GM21529 (cell line): ENCODE measurements around the gene RPS6KL1.
"Not testable (repeated sequence)": the region's sequence is repeated elsewhere in the genome, so short reads cannot be mapped to it uniquely, and the experiment has no call there.

Experiments
- ATAC-seq: cut with Tn5 transposase; IDR thresholded peaks from one replicate; pipeline ENCODE4 v1.9.1; 2021; ENCODE audit not compliant: unreplicated experiment

Gene RPS6KL1

DNA sequence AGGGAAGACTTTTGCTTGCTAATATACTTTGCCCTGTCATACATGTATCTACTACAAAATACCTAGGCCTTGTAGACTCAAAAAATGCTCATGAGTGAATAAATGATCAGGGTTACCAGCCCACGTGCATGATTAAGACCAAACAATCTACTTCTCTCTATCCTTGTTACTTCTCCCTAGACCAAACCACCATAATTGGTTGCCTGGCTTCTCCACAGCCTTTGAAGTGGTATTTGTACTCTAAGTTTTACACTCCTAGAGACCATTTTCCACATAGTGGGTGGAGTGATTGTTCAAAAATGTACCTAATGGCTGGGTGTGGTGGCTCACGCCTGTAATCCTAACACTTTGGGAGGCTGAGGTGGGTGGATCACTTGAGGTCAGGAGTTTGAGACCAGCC, 14.1 kb upstream of the RPS6KL1 start:
- no peak for ATAC-seq

DNA sequence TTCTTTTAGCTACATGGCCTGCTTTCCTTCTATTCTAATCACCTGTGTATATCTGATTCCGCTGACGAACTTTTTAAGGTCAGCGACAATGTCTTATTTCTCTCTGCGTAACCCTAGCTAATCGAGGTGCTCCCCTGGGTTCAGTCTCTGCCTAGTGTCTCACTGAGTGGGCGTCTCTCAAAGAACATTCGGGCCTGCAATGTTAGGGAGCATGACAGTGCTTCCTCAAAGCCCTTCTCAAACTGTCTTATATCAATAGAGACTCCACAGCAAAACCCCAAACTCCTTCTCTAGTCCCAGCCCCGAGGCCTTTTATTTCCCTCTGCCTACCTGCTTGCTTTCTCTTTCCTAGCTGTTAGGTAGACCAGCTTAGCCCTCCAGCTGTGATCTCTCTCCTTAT, 13.7 kb upstream of the RPS6KL1 start:
- no peak for ATAC-seq

DNA sequence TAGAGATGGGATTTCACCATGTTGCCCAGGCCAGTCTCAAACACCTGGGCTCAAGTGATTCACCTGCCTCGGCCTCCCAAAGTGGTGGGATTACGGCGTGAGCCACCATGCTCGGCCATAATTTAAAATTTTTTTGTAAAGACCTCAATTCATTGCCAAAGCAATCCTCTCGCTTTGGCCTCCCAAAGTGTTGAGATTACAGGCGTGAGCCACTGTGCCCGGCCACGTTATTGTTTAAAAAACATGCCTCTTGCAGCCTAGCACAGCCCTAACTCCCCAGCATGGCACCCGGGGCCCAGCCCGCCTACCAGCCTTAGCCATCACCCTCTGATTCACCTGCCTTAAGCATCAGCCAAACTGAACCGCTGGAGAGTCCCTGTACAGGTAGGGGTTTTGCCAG, 13.1 kb upstream of the RPS6KL1 start:
- no peak for ATAC-seq

DNA sequence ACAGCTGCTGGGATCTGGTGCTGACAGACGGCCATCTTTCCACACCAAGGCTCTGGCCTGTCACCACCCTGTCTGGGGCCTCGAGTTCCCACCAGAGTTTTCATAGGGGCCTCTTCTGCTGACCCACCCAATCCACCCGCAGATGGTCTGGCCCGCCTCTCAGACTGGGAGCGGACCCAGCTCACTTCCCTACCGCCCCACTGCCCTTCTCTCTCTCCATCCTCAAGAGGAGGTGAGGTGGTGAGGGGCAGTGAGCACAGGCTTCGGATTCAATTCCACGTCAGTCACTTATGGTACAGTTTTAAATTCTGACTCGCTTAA, 12.3 kb upstream of the RPS6KL1 start:
- ATAC-seq: no peak

- ATAC-seq: no peak
Observed at GRCh38 chr14:74934476-74935359, 11.7 kb upstream of the RPS6KL1 start.

GRCh38 chr14:74934041-74934440, 11.0 kb upstream of the RPS6KL1 start:
- ATAC-seq: no peak

DNA sequence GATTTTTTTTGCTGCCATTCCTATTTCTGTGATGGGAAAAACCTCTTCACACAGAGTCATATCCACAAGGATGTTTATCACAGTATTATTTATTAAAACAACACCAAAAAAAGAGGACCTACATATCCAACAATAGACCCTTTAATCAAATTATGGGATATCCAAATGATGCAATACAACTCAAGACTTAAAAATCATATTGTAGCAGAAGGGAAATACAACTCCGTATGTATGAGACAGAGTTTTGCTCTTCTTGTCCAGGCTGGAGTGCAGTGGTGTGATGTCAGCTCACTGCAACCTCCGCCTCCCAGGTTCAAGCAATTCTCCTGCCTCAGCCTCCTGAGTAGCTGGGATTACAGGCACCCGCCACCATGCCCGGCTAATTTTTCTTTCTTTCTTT, 9.9 kb upstream of the RPS6KL1 start:
- not testable (repeated sequence) for ATAC-seq

DNA sequence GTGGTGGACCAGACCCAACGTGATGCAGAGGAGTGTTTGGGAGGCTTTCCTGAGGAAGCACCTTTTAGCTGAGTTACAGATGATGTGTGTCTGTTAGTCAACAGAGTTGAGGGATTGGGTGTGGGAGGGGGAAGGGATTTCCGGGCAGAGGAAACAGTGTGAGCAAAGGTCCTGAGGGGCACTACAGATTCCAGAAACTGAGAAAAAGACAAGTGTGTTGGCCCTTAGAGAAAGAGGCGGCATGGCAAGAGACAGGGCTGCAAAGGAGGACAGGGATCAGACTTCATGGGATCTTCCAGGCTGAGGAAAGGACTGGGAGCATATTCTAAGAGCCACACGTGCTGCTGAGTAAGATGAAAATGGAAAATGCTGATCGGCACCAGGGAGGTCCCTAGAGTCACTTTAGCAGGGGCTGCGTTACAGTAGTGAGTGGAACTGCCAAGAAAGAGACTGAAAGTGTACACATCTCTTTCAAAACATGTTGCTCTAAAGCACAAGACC, 9.4 kb upstream of the RPS6KL1 start:
- no peak for ATAC-seq

DNA sequence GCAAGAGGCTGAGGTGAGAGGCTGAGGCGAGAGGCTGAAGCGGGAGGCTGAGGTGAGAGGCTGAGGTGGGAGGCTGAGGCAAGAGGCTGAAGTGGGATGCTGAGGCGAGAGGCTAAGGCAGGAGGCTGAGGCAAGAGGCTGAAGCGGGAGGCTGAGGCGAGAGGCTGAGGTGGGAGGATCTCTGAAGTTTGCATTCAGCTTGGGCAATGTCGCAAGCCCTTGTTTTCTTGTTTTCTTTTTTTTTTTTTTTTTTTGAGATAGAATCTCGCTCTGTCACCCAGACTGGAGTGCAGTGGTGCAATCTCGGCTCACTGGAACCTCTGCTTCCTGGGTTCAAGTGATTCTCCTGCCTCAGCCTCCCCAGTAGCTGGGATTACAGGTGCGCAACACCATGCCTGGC, 8.7 kb upstream of the RPS6KL1 start:
- not testable (repeated sequence) for ATAC-seq

DNA sequence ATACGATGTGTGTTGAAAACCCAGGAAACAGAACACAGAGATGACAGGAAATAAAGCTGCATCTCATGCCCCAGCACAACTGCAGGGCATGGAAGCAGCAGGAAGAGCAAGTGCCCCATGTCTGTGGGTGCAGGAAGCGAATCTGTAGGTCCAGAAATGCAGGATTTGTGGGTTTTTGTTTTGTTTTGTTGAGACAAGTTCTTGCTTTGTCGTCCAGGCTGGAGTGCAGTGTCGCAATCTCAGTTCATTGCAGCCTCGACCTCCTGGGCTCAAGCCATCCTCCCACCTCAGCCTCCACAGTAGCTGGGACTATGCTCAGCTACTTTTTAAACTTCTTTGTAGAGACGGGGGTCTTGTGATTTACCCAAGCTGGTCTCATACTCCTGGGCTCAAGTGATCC, 6.2 kb upstream of the RPS6KL1 start:
- ATAC-seq: no peak

- ATAC-seq: no peak
Observed at GRCh38 chr14:74927225-74927624, 4.2 kb upstream of the RPS6KL1 start.

- ATAC-seq: no peak
Observed at GRCh38 chr14:74924061-74924460, 1.0 kb upstream of the RPS6KL1 start.

DNA sequence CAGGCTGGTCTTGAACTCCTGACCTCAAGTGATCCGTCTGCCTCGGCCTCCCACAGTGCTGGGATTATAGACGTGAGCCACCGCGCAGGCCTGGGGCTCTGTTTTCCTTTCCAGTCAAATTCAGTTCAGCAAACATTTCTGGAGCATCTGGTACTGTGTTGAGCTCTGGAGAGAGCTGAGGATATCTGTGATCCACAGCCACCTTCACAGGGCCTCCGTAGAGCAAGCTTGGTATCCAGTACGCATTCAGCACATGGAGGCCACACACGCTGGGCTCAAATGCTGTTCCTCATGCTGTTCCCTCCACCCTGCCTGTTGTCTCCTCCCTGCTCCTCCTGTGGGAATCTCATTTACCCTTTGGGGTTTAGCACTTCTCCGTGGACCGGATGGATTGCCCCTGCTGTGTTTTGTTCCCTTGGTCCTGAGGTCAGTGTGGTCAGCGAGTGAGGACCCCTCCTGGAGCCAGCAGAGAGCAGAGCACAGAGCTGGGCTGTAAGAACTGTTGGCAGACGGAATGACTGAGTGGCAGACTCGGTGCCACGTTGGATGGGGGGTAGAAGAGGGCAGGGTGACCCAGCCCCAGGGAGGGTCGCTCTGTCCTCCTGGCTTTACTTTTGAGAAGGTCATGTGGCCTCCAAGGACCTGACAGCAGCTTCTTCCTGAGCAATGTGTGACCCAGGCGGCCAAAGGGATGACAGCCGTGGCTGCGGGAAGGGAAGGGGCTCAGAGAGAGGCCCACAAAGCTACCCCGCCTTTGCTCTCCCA, 891 bp downstream of the RPS6KL1 start:
- no peak for ATAC-seq

- no peak for ATAC-seq
Observed at GRCh38 chr14:74921053-74921620, 1.9 kb downstream of the RPS6KL1 start.

DNA sequence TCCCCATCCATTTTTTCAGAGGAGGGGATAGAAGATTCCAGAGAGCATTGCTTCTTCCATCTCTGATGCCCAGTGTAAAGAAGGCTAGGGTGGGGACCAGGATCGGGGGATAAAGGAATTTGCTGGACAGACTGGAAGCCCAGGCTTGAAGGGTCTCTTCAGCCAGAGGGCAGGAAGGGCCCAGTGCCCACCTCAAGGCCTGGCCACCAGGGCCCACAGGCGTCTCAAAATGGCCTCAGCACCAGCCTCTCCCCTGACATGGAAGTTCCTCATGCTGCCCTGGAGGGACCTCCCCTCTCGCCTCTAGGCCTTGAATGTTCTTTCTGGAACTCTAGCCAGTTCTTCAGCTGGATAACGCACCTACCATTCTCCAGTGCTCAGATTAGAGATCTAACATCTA, 2.8 kb downstream of the RPS6KL1 start:
- ATAC-seq: no peak

- no peak for ATAC-seq
Observed at GRCh38 chr14:74919421-74920165, 3.5 kb downstream of the RPS6KL1 start.

- ATAC-seq: no peak
Observed at GRCh38 chr14:74918380-74918779, 4.7 kb downstream of the RPS6KL1 start.

DNA sequence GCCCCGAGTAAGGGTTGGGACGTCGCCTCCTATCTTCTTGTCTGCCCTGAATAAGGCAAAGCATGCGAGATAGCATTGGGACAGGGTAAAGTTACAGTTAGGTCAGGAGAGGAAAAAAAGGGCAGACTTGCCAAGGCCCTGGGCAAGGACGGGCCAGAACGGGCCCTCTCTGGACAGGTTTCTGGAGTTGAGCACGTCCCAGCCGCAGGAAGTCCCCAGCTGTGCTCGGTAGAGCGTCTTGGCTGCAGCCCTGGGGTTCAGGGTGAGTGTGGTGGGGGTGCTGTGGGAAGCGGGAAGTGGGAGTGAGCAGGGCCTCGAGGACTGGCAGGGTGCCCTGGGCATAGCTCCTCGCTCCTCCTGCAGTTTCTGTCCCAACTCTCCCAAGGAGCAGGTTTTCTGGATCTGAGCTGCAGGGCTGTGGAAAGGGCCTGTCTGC, 5.4 kb downstream of the RPS6KL1 start:
- ATAC-seq: no peak

DNA sequence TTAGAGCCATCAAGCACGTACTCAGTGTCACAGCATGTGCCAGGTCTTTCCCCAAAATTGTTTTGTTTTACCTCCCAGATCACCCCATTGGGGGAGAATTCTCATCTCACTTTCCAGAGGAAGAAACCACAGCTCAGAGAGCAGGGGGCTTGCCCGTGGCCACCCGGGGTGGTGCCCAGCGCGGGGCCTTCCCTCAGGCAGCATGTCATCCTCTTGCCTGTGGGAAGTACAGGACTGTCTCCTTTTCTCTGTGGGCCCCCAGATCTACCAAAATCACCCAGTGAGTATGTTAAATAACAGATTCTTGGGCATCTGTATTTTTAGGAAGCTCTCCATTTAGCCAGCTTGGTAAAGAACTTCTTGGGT, 5.9 kb downstream of the RPS6KL1 start:
- ATAC-seq: no peak

- no peak for ATAC-seq
Observed at GRCh38 chr14:74915826-74916225, 7.2 kb downstream of the RPS6KL1 start.

GRCh38 chr14:74915426-74915825, 7.6 kb downstream of the RPS6KL1 start:
- no peak for ATAC-seq
